Sigmoid colon (tissue), 4 donors: Measurements from ENCODE around the gene LRP1B.

Experiments used
- EP300 ChIP-seq, 4 donors: sonication (generic); formaldehyde crosslinking; IDR thresholded peaks; one replicate each; pipeline ENCODE4 v1.6.1; 2017; ENCODE audit warnings: antibody characterized with exemption in 4 of 4
- POLR2A ChIP-seq, 2 donors: fragments of 450-650 bp; IDR thresholded peaks; one replicate each; pipeline ENCODE4 v1.6.1; 2016; ENCODE audit warnings: antibody characterized with exemption in 2 of 2, mild to moderate bottlenecking in 2 of 2, moderate library complexity in 2 of 2
- POLR2AphosphoS5 ChIP-seq, 4 donors: sonication (generic); formaldehyde crosslinking; IDR thresholded peaks; one replicate each; pipeline ENCODE4 v1.6.1; 2017; ENCODE audit warnings: antibody characterized with exemption in 4 of 4
- TF ChIP-seq, protein P1 (sequence below), 4 experiments: fragments of 450-650 bp in 3 of 4; fragments of 200-600 bp in 1 of 4; IDR thresholded peaks; one replicate each; pipeline ENCODE4 v1.5.1; 2016 to 2019; ENCODE audit warnings: antibody characterized with exemption in 4 of 4, mild to moderate bottlenecking in 3 of 4, moderate library complexity in 2 of 4

DNA sequence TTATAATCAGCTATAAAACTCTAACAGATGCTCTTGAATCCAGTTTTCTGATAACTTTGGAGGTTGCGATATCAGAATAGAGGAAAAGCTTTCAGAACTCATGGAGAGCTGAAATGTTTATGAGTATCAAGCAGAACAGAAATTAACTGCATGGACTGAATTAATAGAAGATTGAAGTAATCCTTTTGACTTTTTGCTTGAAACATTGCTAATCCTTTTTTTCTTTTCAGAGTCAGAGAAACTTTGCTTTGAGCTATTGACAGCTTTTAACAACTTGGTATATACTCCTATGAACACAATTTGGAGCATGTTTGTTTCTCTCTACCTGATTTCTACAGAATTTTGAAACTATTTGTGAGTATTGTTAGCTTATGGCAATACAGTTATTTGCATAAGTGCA is 1254.8 kb downstream of the LRP1B start:
- no peak for TF ChIP-seq POLR2A (IDR thresholded peaks at IDR 0.05)
- TF ChIP-seq, protein P1, sequence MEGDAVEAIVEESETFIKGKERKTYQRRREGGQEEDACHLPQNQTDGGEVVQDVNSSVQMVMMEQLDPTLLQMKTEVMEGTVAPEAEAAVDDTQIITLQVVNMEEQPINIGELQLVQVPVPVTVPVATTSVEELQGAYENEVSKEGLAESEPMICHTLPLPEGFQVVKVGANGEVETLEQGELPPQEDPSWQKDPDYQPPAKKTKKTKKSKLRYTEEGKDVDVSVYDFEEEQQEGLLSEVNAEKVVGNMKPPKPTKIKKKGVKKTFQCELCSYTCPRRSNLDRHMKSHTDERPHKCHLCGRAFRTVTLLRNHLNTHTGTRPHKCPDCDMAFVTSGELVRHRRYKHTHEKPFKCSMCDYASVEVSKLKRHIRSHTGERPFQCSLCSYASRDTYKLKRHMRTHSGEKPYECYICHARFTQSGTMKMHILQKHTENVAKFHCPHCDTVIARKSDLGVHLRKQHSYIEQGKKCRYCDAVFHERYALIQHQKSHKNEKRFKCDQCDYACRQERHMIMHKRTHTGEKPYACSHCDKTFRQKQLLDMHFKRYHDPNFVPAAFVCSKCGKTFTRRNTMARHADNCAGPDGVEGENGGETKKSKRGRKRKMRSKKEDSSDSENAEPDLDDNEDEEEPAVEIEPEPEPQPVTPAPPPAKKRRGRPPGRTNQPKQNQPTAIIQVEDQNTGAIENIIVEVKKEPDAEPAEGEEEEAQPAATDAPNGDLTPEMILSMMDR (IDR thresholded peaks at IDR 0.05): no peak
- TF ChIP-seq POLR2AphosphoS5 (IDR thresholded peaks at IDR 0.05): no peak
- TF ChIP-seq EP300 (IDR thresholded peaks at IDR 0.05): no peak
